ENCODE data around the gene BRINP1.

BRINP1 gene

DNA sequence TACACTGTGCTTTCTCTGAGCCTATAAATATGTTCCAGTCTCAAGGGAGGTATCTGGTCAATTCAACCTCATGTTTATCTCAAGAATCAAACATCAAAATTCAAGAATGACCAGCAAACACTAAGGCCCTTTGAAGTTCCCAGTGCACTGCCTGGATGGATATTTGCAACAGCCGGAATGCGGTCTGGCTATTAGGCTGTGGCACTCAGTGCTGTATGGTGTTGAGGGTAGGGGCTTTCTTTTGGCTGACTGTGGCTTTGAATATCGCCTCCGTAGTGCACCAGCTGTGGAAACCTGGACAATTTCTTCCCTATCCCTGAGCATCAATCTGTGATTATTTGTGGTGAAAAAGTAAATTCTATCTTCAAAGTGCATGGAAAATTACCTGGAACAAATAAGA, 220.4 kb downstream of the BRINP1 start:
- TF ChIP-seq CTCF (IDR thresholded peaks at IDR 0.05; ENCODE audit: extremely low read depth, missing control alignments), result no peak
- no peak for DNase-seq (ENCODE audit: low spot score)

- no peak for TF ChIP-seq CTCF (IDR thresholded peaks at IDR 0.05; ENCODE audit: extremely low read depth, missing control alignments)
- no peak for DNase-seq (ENCODE audit: low spot score)
These were observed 231.8 kb downstream of the BRINP1 start for GRCh38 chr9:119137479-119137878.

GRCh38 chr9:119126040-119126439, 243.2 kb downstream of the BRINP1 start:
- no peak for TF ChIP-seq CTCF (IDR thresholded peaks at IDR 0.05; ENCODE audit: extremely low read depth, missing control alignments)
- no peak for DNase-seq (ENCODE audit: low spot score)

- DNase-seq (ENCODE audit: low spot score), result no peak
- no peak for TF ChIP-seq CTCF (IDR thresholded peaks at IDR 0.05; ENCODE audit: extremely low read depth, missing control alignments)
These were observed 247.3 kb downstream of the BRINP1 start for GRCh38 chr9:119121899-119122298.

DNA sequence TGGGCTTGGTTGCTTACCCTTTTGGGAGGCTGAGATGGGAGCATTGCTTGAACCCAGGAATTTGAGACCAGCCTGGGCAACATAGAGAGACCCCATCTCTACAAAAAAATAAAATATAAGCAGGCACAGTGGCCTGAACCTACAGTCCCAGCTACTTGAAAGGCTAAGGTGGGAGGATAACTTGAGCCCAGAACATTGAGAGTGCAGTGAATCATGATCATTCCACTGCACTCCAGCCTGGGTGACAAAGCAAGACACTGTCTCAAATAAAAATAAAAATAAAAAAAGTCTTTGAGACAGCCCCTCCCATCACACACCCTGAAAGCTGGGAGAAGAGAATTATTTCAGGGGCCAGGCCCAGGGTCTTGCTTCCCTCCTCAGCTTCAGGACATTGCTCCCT, 251.8 kb downstream of the BRINP1 start:
- TF ChIP-seq CTCF (IDR thresholded peaks at IDR 0.05; ENCODE audit: extremely low read depth, missing control alignments), result no peak
- no peak for DNase-seq (ENCODE audit: low spot score)
